Spinal cord (tissue), 10 donors: ENCODE data around the gene CNNM3. TPM values are rescaled to one million over a fixed set of nuclear protein-coding genes. Genes with fewer than 3 reads are reported as not detected.

Source experiments
- DNase-seq, 6 donors: peaks; one replicate each; pipeline versions ENCODE4 v3.0.0 to v3.0.0-alpha.2; 2013 to 2015; ENCODE audit warnings: low spot score in 6 of 6, low read depth in 4 of 6
- H3K27ac ChIP-seq: one replicate; pipeline ENCODE4 v1.5.1; 2013; ENCODE audit warnings: low read depth, low read length, control low read depth
- H3K27me3 ChIP-seq: one replicate; pipeline ENCODE4 v1.6.1; 2013; ENCODE audit warnings: low read length; ENCODE audit not compliant: control insufficient read depth, insufficient read depth
- H3K36me3 ChIP-seq: one replicate; pipeline ENCODE4 v1.6.1; 2013; ENCODE audit warnings: low read length; ENCODE audit not compliant: control insufficient read depth, insufficient read depth
- H3K4me1 ChIP-seq: one replicate; pipeline ENCODE4 v1.6.1; 2013; ENCODE audit warnings: low read length; ENCODE audit not compliant: control insufficient read depth, insufficient read depth
- H3K4me3 ChIP-seq: one replicate; pipeline ENCODE4 v1.5.1; 2013; ENCODE audit warnings: low read depth, low read length, control low read depth
- H3K9me3 ChIP-seq: one replicate; pipeline ENCODE4 v1.6.1; 2013; ENCODE audit warnings: low read length; ENCODE audit not compliant: control insufficient read depth, insufficient read depth
- WGBS: methylation state at CpG from one replicate; pipeline ENCODE4 v1.1.5; 2013; ENCODE audit warnings: missing lambda C conversion rate; ENCODE audit not compliant: insufficient coverage; 5-methylcytosine and 5-hydroxymethylcytosine counted together
- polyA plus RNA-seq, 2 donors: library from polyadenylated mRNA; unstranded; fragments of 120-200 nt; gene quantifications; one replicate each; pipeline ENCODE4 v1.2.1, GENCODE V29; 2013; ENCODE audit not compliant: insufficient read length in 2 of 2
- total RNA-seq, 2 donors: library from RNA; depleted of rRNA in 1 of 2; stranded (reverse); fragments of 120-200 nt in 1 of 2; fragments of >200 nt in 1 of 2; gene quantifications; one replicate each; pipeline versions ENCODE4 v1.2.3 to v1.2.4, GENCODE V29; 2013 to 2014
- donor health status: healthy.

The CNNM3 gene
- total and polyA plus RNA-seq, 4 donors: 10.2 to 51.5 (median 25.5) TPM

- Histone ChIP-seq H3K36me3 (peaks cover 81% of the 10 kb centered on the region), H3K27me3 (no peaks in the 10 kb centered on the region), H3K27ac (no peak overlapping the region), H3K4me3 (no peak overlapping the region), H3K4me1 (peaks cover 7% of the 10 kb centered on the region), H3K9me3 (no peaks in the 10 kb centered on the region)
- 92% methylated on average over 20 of the region's 22 CpGs for WGBS
- no peak for DNase-seq
Measured at GRCh38 chr2:96826546-96827278, 10.6 kb downstream of the CNNM3 start.

GRCh38 chr2:96828436-96828835, 12.4 kb downstream of the CNNM3 start:
- no peaks in the 10 kb centered on the region for H3K9me3 ChIP-seq
- H3K4me1 ChIP-seq: peaks cover 20% of the 10 kb centered on the region
- H3K36me3 ChIP-seq: peaks cover 84% of the 10 kb centered on the region
- H3K4me3 ChIP-seq: no peak overlapping the region
- H3K27me3 ChIP-seq: no peaks in the 10 kb centered on the region
- H3K27ac ChIP-seq: no peak overlapping the region
- 93% methylated on average over 14 of the region's 14 CpGs for WGBS
- no peak for DNase-seq

GRCh38 chr2:96828874-96829273, 12.8 kb downstream of the CNNM3 start:
- H3K27ac ChIP-seq: no peak overlapping the region
- no peak overlapping the region for H3K4me3 ChIP-seq
- H3K36me3 ChIP-seq: peaks cover 80% of the 10 kb centered on the region
- no peak for DNase-seq
- no peaks in the 10 kb centered on the region for H3K27me3 ChIP-seq
- WGBS: 96% methylated on average over 9 of the region's 13 CpGs
- H3K9me3 ChIP-seq: no peaks in the 10 kb centered on the region
- H3K4me1 ChIP-seq: peaks cover 20% of the 10 kb centered on the region

GRCh38 chr2:96830044-96830562, 14.0 kb downstream of the CNNM3 start:
- Histone ChIP-seq H3K9me3 (no peaks in the 10 kb centered on the region), H3K4me1 (peaks cover 20% of the 10 kb centered on the region), H3K36me3 (peaks cover 75% of the 10 kb centered on the region), H3K27me3 (no peaks in the 10 kb centered on the region), H3K4me3 (no peak overlapping the region), H3K27ac (no peak overlapping the region)
- no peak for DNase-seq
- 93% methylated on average over 4 of the region's 5 CpGs for WGBS

- DNase-seq: peak in 2 of 6 donors; percentile 30 to 36
- Histone ChIP-seq H3K4me3 (no peak overlapping the region), H3K9me3 (no peaks in the 10 kb centered on the region), H3K36me3 (peaks cover 63% of the 10 kb centered on the region), H3K27ac (no peak overlapping the region), H3K4me1 (peaks cover 20% of the 10 kb centered on the region), H3K27me3 (no peaks in the 10 kb centered on the region)
- WGBS: 44% methylated on average over 9 of the region's 10 CpGs
Measured at GRCh38 chr2:96831679-96832078, 15.6 kb downstream of the CNNM3 start.

- peaks cover 20% of the 10 kb centered on the region for H3K4me1 ChIP-seq
- H3K9me3 ChIP-seq: no peaks in the 10 kb centered on the region
- 48% methylated on average over 8 of the region's 11 CpGs for WGBS
- H3K27me3 ChIP-seq: no peaks in the 10 kb centered on the region
- H3K27ac ChIP-seq: no peak overlapping the region
- no peak for DNase-seq
- H3K36me3 ChIP-seq: peaks cover 57% of the 10 kb centered on the region
- no peak overlapping the region for H3K4me3 ChIP-seq
Measured at GRCh38 chr2:96832408-96832753, 16.3 kb downstream of the CNNM3 start.

GRCh38 chr2:96832754-96833507, 16.9 kb downstream of the CNNM3 start:
- Histone ChIP-seq H3K27ac (peak overlapping the region; percentile 10), H3K4me3 (no peak overlapping the region), H3K27me3 (no peaks in the 10 kb centered on the region), H3K36me3 (peaks cover 57% of the 10 kb centered on the region), H3K4me1 (peaks cover 20% of the 10 kb centered on the region), H3K9me3 (no peaks in the 10 kb centered on the region)
- peak in 2 of 6 donors; percentile 47 to 69 for DNase-seq
- WGBS: 31% methylated on average over 13 of the region's 18 CpGs

- peaks cover 60% of the 10 kb centered on the region for H3K36me3 ChIP-seq
- no CpG with 5 or more reads among the region's 4 CpGs for WGBS
Measured at GRCh38 chr2:96835830-96836229, 19.8 kb downstream of the CNNM3 start.

GRCh38 chr2:96837575-96837974, 21.5 kb downstream of the CNNM3 start:
- H3K36me3 ChIP-seq: peaks cover 61% of the 10 kb centered on the region
- no peak overlapping the region for H3K27ac ChIP-seq
- H3K9me3 ChIP-seq: no peaks in the 10 kb centered on the region
- H3K4me1 ChIP-seq: peaks cover 21% of the 10 kb centered on the region
- WGBS: 92% methylated on average over 9 of the region's 9 CpGs
- no peak overlapping the region for H3K4me3 ChIP-seq
- no peak for DNase-seq
- no peaks in the 10 kb centered on the region for H3K27me3 ChIP-seq

More at GRCh38 chr2:96835830-96836229, 19.8 kb downstream of the CNNM3 start:
- no peak for DNase-seq
- no peak overlapping the region for H3K4me3 ChIP-seq
- no peak overlapping the region for H3K27ac ChIP-seq
- no peaks in the 10 kb centered on the region for H3K9me3 ChIP-seq
- H3K27me3 ChIP-seq: no peaks in the 10 kb centered on the region
- H3K4me1 ChIP-seq: peaks cover 33% of the 10 kb centered on the region
